ENCODE data around the gene SNRNP40.

Gene SNRNP40

GRCh38 chr1:31326461-31326860, 29.9 kb upstream of the SNRNP40 start:
- Histone ChIP-seq H3K36me3 (ENCODE audit: control insufficient read depth in 4 of 4, insufficient read depth in 4 of 4, low read length in 3 of 4) (peaks cover 2 to 15% (median 10%) of the 10 kb centered on the region in 4 experiments), H3K4me3 (ENCODE audit: control insufficient read depth in 1 of 7, extremely low read depth in 1 of 7, insufficient read depth in 4 of 7, low read depth in 2 of 7, low read length in 6 of 7) (no peak overlapping the region), H3K4me1 (ENCODE audit: control extremely low read depth in 1 of 4, control insufficient read depth in 4 of 4, insufficient read depth in 4 of 4, low read length in 3 of 4) (no peaks in the 10 kb centered on the region), H3K9me3 (ENCODE audit: control extremely low read depth in 1 of 5, control insufficient read depth in 4 of 5, insufficient read depth in 2 of 5, low read depth in 1 of 5, low read length in 4 of 5) (no peaks in the 10 kb centered on the region), H3K27me3 (replicated peaks in 2 of 5; ENCODE audit: control insufficient read depth in 4 of 5, insufficient read depth in 5 of 5, low read length in 4 of 5) (no peaks in the 10 kb centered on the region), H3K27ac (ENCODE audit: insufficient read depth in 1 of 2, low read depth in 1 of 2, low read length in 2 of 2, poor library complexity in 1 of 2, severe bottlenecking in 2 of 2) (no peak overlapping the region)
- ChIA-PET POLR2A (no interaction called here), CTCF (interaction anchor here (0.8 to 1.1 kb wide), 2 partner anchors 9 to 141 kb away, joined by 3 read pairs; no protein-coding TSS in a partner anchor)
- DNase-seq: no peak
- WGBS (ENCODE audit: insufficient coverage): no CpG with 5 or more reads among the region's 1 CpG

DNA sequence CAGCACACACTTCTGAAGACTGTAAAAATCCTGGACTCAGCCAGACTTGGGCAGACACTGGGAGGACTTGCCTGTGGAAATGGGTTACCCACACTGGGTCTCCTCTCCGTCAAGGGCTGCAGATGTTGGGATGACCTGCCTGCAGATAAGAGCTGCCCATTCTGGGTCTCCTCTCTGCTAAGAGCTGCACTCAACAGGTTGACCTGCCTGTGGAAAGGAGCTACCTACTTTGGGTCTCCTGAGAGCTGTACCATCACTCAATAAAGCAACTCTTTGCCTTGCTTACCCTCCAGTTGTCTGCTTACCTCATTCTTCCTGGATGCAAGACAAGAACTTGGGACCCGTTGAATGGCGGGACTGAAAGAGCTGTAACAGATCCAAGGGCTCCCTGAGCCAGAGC, 28.4 kb upstream of the SNRNP40 start:
- WGBS (ENCODE audit: insufficient coverage): 100% methylated on average over 3 of the region's 3 CpGs
- POLR2A ChIA-PET: no interaction called here
- CTCF ChIA-PET: no interaction called here
- H3K4me1 ChIP-seq (ENCODE audit: control extremely low read depth in 1 of 4, control insufficient read depth in 4 of 4, insufficient read depth in 4 of 4, low read length in 3 of 4): no peaks in the 10 kb centered on the region
- no peak for DNase-seq
- H3K27ac ChIP-seq (ENCODE audit: insufficient read depth in 1 of 2, low read depth in 1 of 2, low read length in 2 of 2, poor library complexity in 1 of 2, severe bottlenecking in 2 of 2): no peak overlapping the region
- no peak overlapping the region for H3K4me3 ChIP-seq (ENCODE audit: control insufficient read depth in 1 of 7, extremely low read depth in 1 of 7, insufficient read depth in 4 of 7, low read depth in 2 of 7, low read length in 6 of 7)
- H3K9me3 ChIP-seq (ENCODE audit: control extremely low read depth in 1 of 5, control insufficient read depth in 4 of 5, insufficient read depth in 2 of 5, low read depth in 1 of 5, low read length in 4 of 5): no peaks in the 10 kb centered on the region
- H3K27me3 ChIP-seq (replicated peaks in 2 of 5; ENCODE audit: control insufficient read depth in 4 of 5, insufficient read depth in 5 of 5, low read length in 4 of 5): no peaks in the 10 kb centered on the region
- H3K36me3 ChIP-seq (ENCODE audit: control insufficient read depth in 4 of 4, insufficient read depth in 4 of 4, low read length in 3 of 4): peaks cover 4 to 27% (median 21%) of the 10 kb centered on the region in 4 experiments

GRCh38 chr1:31324093-31324492, 27.5 kb upstream of the SNRNP40 start:
- CTCF ChIA-PET: no interaction called here
- Histone ChIP-seq H3K27ac (ENCODE audit: insufficient read depth in 1 of 2, low read depth in 1 of 2, low read length in 2 of 2, poor library complexity in 1 of 2, severe bottlenecking in 2 of 2) (no peak overlapping the region), H3K36me3 (ENCODE audit: control insufficient read depth in 4 of 4, insufficient read depth in 4 of 4, low read length in 3 of 4) (peaks cover 4 to 32% (median 25%) of the 10 kb centered on the region in 4 experiments), H3K4me1 (ENCODE audit: control extremely low read depth in 1 of 4, control insufficient read depth in 4 of 4, insufficient read depth in 4 of 4, low read length in 3 of 4) (no peaks in the 10 kb centered on the region), H3K27me3 (replicated peaks in 2 of 5; ENCODE audit: control insufficient read depth in 4 of 5, insufficient read depth in 5 of 5, low read length in 4 of 5) (no peaks in the 10 kb centered on the region), H3K4me3 (ENCODE audit: control insufficient read depth in 1 of 7, extremely low read depth in 1 of 7, insufficient read depth in 4 of 7, low read depth in 2 of 7, low read length in 6 of 7) (no peak overlapping the region), H3K9me3 (ENCODE audit: control extremely low read depth in 1 of 5, control insufficient read depth in 4 of 5, insufficient read depth in 2 of 5, low read depth in 1 of 5, low read length in 4 of 5) (no peaks in the 10 kb centered on the region)
- POLR2A ChIA-PET: no interaction called here
- 98% methylated on average over 4 of the region's 4 CpGs for WGBS (ENCODE audit: insufficient coverage)
- no peak for DNase-seq

DNA sequence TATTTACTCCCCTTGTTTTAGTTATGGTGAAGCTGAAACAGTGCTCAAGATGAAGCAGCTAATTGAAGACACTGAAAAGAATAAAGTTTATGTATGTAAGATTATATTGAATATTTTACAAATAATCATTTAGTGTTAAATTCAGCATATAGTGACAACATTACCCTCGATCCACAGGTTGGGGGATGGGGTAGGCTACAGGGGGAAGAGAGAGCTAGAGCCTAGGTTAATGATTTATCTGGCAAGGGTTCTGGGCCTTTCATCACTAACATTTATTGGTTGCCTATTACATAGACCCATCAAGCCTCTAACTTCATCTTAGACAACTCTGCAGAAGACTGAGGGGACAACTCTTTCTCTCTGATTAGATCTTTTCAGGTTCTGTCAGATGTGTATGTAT, 21.6 kb upstream of the SNRNP40 start:
- DNase-seq: no peak
- CTCF ChIA-PET: interaction anchor here (0.6 to 1.3 kb wide), 2 partner anchors 8 to 13 kb away, joined by 3 read pairs; no protein-coding TSS in a partner anchor
- Histone ChIP-seq H3K9me3 (ENCODE audit: control extremely low read depth in 1 of 5, control insufficient read depth in 4 of 5, insufficient read depth in 2 of 5, low read depth in 1 of 5, low read length in 4 of 5) (no peaks in the 10 kb centered on the region), H3K4me1 (ENCODE audit: control extremely low read depth in 1 of 4, control insufficient read depth in 4 of 4, insufficient read depth in 4 of 4, low read length in 3 of 4) (no peaks in the 10 kb centered on the region), H3K36me3 (ENCODE audit: control insufficient read depth in 4 of 4, insufficient read depth in 4 of 4, low read length in 3 of 4) (peaks cover 9 to 63% (median 41%) of the 10 kb centered on the region in 4 experiments), H3K4me3 (ENCODE audit: control insufficient read depth in 1 of 7, extremely low read depth in 1 of 7, insufficient read depth in 4 of 7, low read depth in 2 of 7, low read length in 6 of 7) (no peak overlapping the region), H3K27me3 (replicated peaks in 2 of 5; ENCODE audit: control insufficient read depth in 4 of 5, insufficient read depth in 5 of 5, low read length in 4 of 5) (no peaks in the 10 kb centered on the region), H3K27ac (ENCODE audit: insufficient read depth in 1 of 2, low read depth in 1 of 2, low read length in 2 of 2, poor library complexity in 1 of 2, severe bottlenecking in 2 of 2) (no peak overlapping the region)
- POLR2A ChIA-PET: no interaction called here
- WGBS (ENCODE audit: insufficient coverage): no CpG with 5 or more reads among the region's 1 CpG

DNA sequence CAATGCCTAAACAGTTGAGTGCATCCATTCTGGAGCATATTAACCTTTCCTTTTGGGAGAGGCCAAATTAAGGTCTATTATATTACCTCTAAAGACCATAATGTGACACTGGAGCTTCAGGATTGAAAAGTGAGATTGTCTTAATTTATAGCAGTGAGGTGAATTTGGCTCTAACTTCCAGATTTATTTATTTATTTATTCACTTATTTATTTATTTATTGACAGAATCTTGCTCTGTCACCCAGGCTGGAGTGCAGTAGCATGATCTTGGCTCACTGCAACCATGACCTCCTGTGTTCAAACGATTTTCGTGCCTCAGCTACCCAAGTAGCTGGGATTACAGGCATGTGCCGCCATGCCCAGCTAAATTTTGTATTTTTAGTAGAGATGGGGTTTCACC, 19.3 kb upstream of the SNRNP40 start:
- H3K4me3 ChIP-seq (ENCODE audit: control insufficient read depth in 1 of 7, extremely low read depth in 1 of 7, insufficient read depth in 4 of 7, low read depth in 2 of 7, low read length in 6 of 7): no peak overlapping the region
- ChIA-PET POLR2A (no interaction called here), CTCF (interaction anchor here (0.8 kb wide), 1 partner anchor 13 kb away, joined by 3 read pairs; no protein-coding TSS in a partner anchor)
- H3K36me3 ChIP-seq (ENCODE audit: control insufficient read depth in 4 of 4, insufficient read depth in 4 of 4, low read length in 3 of 4): peaks cover 17 to 71% (median 53%) of the 10 kb centered on the region in 4 experiments
- H3K4me1 ChIP-seq (ENCODE audit: control extremely low read depth in 1 of 4, control insufficient read depth in 4 of 4, insufficient read depth in 4 of 4, low read length in 3 of 4): no peaks in the 10 kb centered on the region
- H3K9me3 ChIP-seq (ENCODE audit: control extremely low read depth in 1 of 5, control insufficient read depth in 4 of 5, insufficient read depth in 2 of 5, low read depth in 1 of 5, low read length in 4 of 5): no peaks in the 10 kb centered on the region
- no peak for DNase-seq
- H3K27ac ChIP-seq (ENCODE audit: insufficient read depth in 1 of 2, low read depth in 1 of 2, low read length in 2 of 2, poor library complexity in 1 of 2, severe bottlenecking in 2 of 2): no peak overlapping the region
- H3K27me3 ChIP-seq (replicated peaks in 2 of 5; ENCODE audit: control insufficient read depth in 4 of 5, insufficient read depth in 5 of 5, low read length in 4 of 5): no peaks in the 10 kb centered on the region
- WGBS (ENCODE audit: insufficient coverage): 100% methylated on average over 1 of the region's 3 CpGs

GRCh38 chr1:31310198-31310597, 13.6 kb upstream of the SNRNP40 start:
- no peaks in the 10 kb centered on the region for H3K9me3 ChIP-seq (ENCODE audit: control extremely low read depth in 1 of 5, control insufficient read depth in 4 of 5, insufficient read depth in 2 of 5, low read depth in 1 of 5, low read length in 4 of 5)
- CTCF ChIA-PET: no interaction called here
- H3K4me1 ChIP-seq (ENCODE audit: control extremely low read depth in 1 of 4, control insufficient read depth in 4 of 4, insufficient read depth in 4 of 4, low read length in 3 of 4): no peaks in the 10 kb centered on the region
- H3K4me3 ChIP-seq (ENCODE audit: control insufficient read depth in 1 of 7, extremely low read depth in 1 of 7, insufficient read depth in 4 of 7, low read depth in 2 of 7, low read length in 6 of 7): no peak overlapping the region
- peaks cover 16 to 34% (median 29%) of the 10 kb centered on the region in 4 experiments for H3K36me3 ChIP-seq (ENCODE audit: control insufficient read depth in 4 of 4, insufficient read depth in 4 of 4, low read length in 3 of 4)
- POLR2A ChIA-PET: no interaction called here
- H3K27ac ChIP-seq (ENCODE audit: insufficient read depth in 1 of 2, low read depth in 1 of 2, low read length in 2 of 2, poor library complexity in 1 of 2, severe bottlenecking in 2 of 2): no peak overlapping the region
- H3K27me3 ChIP-seq (replicated peaks in 2 of 5; ENCODE audit: control insufficient read depth in 4 of 5, insufficient read depth in 5 of 5, low read length in 4 of 5): no peaks in the 10 kb centered on the region
- 100% methylated on average over 3 of the region's 4 CpGs for WGBS (ENCODE audit: insufficient coverage)
- no peak for DNase-seq

DNA sequence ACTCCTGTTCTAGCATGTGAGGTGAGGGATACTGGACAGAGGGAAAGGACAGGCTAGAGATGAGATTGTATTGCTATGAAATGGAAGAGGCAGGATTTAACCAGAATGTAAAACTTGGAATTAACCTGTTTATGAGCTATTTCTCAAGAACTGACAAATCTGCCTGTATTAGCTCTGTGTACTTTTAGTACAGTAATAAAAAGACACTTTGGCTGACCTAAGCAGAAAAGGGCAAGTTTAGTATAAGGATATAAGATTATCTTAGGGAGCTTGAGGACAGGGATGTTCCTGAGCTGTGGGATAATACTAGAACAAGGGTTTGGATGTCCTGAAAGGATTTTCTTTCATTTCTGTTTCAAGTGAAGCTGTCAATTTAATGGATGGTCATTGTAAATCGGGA, 11.4 kb upstream of the SNRNP40 start:
- Histone ChIP-seq H3K27ac (ENCODE audit: insufficient read depth in 1 of 2, low read depth in 1 of 2, low read length in 2 of 2, poor library complexity in 1 of 2, severe bottlenecking in 2 of 2) (no peak overlapping the region), H3K9me3 (ENCODE audit: control extremely low read depth in 1 of 5, control insufficient read depth in 4 of 5, insufficient read depth in 2 of 5, low read depth in 1 of 5, low read length in 4 of 5) (no peaks in the 10 kb centered on the region), H3K27me3 (replicated peaks in 2 of 5; ENCODE audit: control insufficient read depth in 4 of 5, insufficient read depth in 5 of 5, low read length in 4 of 5) (no peaks in the 10 kb centered on the region), H3K4me3 (ENCODE audit: control insufficient read depth in 1 of 7, extremely low read depth in 1 of 7, insufficient read depth in 4 of 7, low read depth in 2 of 7, low read length in 6 of 7) (no peak overlapping the region), H3K36me3 (ENCODE audit: control insufficient read depth in 4 of 4, insufficient read depth in 4 of 4, low read length in 3 of 4) (peaks cover 14 to 28% (median 22%) of the 10 kb centered on the region in 4 experiments), H3K4me1 (ENCODE audit: control extremely low read depth in 1 of 4, control insufficient read depth in 4 of 4, insufficient read depth in 4 of 4, low read length in 3 of 4) (no peaks in the 10 kb centered on the region)
- ChIA-PET POLR2A (no interaction called here), CTCF (interaction anchor here (2.5 kb wide), 1 partner anchor 11 kb away, joined by 7 read pairs; the partner anchor contains the start of genes SNRNP40 and ZCCHC17)
- no peak for DNase-seq
- WGBS (ENCODE audit: insufficient coverage): no CpG with 5 or more reads among the region's 1 CpG

Measured in common myeloid progenitor, CD34-positive (primary cell).